Activated effector memory CD4-positive, alpha-beta T cell treated with Interleukin-2 at 50 U/mL for 16 hours (primary cell): Measurements from ENCODE around the gene PIP5K1B.
"Not testable (repeated sequence)": the region's sequence is repeated elsewhere in the genome, so short reads cannot be mapped to it uniquely, and the experiment has no call there.

Experiments used
- DNase-seq: peaks from one replicate; pipeline ENCODE4 v3.0.0-alpha.2; 2020

Gene PIP5K1B

DNA sequence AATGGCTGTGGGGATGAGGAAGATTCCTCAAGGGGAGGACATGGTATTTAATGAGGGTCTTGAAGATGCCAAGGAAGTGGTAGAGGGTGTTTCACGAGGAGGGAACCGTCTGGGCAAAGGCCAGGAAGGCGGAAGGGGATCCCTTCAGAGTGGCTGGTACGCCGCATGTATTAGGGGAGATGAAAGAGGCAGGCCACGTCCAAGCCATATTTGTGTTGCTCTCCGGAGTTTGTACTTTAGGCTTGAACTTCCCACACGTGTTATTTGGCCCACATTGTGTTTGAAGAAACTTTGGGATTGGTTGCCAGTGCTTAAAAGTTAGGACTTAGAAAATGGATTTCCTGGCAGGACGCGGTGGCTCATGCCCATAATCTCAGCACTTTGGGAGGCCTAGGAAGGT, 331.8 kb downstream of the PIP5K1B start:
- no peak for DNase-seq

DNA sequence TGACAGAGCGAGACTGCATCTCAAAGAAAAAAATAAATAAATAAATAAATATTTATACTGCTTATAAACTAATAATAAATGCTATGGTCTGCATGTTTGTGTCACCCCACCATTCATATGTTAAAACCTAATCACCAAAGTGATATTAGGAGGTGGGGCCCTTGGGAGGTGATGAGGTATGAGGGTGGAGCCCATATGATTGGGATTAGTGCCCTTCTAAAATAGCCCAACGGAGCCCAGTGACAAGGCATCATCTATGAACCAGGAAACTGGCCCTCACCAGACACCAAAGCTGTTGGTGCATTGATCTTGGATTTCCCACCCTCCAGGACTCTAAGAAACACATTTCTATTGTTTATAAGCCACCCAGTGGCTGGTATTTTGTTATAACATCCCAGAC, 335.6 kb downstream of the PIP5K1B start:
- no peak for DNase-seq

DNA sequence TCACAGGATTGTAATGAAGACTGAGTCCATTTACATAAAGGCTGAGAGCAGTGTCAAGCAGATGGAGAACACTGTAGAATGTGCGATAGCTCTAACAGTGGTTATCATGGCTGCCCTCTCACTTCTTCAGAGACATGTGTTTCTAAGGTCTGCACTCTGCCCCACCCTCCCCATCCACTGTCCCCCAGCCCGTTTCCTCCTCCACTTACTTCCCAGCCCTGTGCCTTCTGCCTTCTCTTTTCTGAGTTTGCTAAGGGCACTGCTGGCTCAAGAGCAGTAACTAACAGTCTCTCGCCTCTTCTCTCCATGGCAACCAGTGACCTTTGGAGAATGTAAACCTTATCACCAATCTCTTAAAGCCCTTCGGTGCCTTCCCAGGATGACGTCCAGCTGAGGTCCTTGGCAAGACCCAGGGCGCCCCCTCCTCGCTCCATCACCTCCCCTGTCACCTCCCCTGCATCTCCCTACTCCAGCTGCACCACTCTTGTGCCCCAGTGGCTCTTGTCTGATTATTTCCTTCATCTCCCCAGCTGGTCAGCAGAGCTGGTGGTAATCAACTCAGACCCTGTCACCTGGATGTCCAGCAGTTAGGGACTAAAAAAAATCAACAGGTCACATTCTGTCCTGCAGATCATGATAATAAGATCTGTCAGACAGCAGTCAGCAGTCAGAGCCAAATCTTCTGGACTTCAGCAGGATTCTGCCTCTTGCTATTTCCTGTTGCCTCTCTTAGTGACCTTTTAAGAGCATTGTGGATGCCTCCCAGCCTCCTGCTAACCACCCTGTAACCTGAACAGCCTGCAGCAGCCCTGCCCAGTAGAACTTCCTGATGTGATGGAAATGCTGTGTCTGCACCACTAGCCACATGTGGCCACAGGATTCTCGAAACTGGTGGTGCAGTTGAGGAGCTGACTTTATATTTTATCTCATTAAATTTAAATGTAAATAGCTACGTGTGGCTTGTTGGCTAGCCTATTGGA, 339.5 kb downstream of the PIP5K1B start:
- no peak for DNase-seq

DNA sequence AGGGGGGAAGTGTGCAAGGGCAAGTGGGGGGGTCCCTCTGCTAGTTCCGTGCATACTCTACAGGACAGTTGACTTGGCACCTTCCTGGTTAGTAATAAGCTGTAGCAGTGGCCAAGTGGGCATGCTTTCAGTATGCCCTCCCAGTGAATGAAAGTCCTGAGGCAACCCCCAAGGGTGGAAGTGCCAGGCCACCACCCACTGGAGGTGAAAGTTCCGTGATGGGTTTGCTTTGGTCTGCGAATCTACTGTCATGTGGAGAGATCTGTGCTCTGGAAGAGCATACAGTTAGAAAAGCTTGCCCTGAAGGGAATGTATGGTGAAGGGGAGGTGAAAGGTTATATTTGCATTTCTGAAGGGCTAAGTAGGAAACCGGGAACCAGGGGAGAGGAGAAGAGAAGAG, 340.8 kb downstream of the PIP5K1B start:
- DNase-seq: no peak

DNA sequence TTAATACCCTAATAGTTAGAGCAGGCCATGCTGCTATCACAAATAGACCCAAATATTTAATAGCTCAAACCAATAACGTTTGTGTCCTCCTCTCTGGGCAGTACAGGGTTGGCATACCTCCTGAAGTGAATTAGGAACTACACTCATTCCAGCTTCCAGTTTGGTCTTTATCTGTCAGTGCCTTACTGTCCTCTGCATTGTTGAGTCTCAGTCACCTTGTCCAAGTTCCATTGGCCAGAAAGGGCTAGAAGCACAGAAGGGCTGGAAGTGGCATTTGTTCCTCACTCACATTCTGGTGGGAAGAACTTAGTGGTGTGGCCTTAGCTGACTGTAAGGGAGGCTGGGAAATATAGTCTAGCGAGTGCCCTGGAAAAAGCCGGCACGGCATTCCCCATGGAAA, 341.7 kb downstream of the PIP5K1B start:
- DNase-seq: no peak

DNA sequence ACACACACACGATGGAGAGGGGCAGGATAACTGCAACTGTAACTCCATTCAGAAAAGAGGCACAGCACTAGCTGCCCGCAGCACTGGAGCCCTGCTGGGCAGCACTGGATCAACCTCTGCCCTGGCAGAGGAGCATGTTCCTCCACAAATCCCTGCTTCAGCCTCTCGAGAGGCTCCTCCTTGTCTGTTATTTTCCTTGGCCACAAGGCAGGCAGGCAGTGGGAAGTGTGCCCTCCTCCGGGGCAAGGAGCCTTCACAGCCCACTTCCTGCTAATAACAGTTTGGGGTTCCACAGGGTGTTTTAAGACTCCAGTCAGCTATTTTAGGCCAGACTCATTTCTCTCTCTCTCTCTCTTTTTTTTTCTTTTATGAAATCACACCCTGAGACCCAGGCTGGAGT, 342.3 kb downstream of the PIP5K1B start:
- DNase-seq: no peak

DNA sequence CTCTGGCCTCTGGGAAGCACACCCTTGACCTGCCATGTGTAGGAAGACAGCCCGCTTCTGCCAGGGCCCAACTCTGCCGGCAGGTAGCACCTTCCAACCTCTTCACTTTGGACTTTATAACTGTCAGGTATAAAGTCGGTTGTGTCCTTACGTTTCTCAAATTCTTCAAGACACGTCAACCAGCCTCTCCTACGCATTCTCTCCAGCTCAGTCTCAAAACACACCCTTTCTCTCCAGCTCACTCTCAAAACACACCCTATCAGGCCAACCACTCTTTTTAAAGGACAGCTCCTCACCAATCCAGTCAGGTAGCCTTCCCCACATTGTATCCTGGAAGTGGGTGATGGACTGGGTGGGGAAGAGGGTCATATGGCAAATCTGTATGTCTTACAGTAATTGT, 344.1 kb downstream of the PIP5K1B start:
- DNase-seq: no peak

DNA sequence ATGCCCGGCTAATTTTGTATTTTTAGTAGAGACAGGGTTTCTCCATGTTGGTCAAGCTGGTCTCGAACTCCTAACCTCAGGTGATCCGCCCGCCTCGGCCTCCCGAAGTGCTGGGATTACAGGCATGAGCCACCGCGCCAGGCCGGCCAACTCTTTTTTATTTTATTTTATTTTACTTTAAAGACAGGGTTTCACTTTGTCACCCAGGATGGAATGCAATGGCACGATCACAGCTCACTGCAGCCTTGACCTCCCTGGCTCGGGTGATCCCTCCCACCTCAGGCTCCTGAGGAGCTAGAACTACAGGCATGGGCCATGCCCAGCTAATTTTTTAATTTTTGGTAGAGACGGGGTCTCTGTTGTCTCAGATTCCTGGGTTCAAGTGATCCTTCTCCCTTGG, 345.9 kb downstream of the PIP5K1B start:
- not testable (repeated sequence) for DNase-seq

DNA sequence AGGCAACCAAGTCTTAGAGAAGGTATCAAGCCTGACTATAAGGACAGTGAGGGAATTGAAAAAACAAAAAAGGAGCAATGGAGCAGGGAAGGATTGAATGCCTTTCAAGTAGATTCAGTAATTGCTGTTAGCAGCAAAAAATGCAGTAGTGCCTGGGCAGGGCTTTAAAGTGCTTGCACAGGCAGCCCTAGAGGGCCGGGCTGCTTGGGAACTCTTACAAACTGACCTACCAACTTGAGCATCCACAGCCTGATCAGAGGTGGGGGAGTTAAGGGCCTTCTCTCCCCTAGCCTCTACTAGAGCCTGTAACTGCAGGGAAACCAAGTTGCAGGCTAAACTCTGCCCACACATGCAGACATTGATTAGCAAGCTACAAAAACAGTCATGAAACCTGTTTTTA, 349.9 kb downstream of the PIP5K1B start:
- no peak for DNase-seq

DNA sequence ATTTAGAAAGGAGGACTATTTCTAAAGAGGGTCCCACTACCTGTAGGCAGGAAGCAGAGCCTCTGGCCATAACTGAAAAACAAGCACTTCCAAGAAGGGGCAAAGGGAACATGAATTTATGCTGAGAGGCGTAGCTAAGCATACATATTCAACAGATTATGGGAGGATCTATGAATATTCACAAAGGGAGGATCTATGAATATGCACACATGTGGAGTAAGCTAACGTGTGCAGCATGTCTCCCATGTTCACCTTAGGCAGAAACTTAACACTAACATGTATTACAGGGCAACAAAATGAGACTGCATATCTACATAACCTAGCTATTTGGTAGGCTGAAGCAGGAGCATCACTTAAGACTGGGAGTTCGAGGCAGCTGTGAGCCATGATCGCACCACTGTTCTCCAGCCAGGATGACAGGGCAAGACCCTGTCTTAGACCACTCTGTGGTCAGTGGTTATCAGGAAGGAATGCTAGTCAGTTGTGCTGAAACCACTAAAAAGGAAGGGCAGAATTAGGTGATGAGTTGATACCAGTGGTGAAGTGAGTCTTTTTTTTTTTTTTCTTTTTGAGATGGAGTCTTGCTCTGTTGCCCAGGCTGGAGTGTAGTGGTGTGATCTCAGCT, 351.3 kb downstream of the PIP5K1B start:
- no peak for DNase-seq

DNA sequence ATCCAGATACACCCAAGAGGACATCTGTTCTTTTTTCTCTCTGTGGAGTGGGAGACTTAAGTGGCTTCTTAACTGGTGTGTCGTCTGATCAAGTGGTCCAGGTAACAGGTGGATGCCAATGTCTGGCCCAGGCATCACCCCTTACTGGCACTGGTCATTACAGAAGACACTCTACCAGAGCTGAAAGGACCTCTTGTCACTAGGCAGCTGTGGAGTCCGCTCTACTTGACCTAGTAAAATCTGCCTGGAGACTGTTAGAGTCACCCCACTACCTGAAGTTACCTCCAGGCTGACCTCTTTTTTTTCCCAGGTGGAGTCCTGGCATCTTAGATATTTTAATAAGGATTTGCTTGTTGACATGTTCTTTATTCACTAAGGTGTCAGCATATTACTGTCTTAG, 353.1 kb downstream of the PIP5K1B start:
- DNase-seq: no peak
